ENCODE measurements around the gene ZBTB7B. TPM values are rescaled to one million over a fixed set of nuclear protein-coding genes. Genes with fewer than 3 reads are reported as not detected.

ZBTB7B gene
- total RNA-seq, 1 donor from 2014 or later: 29.9 TPM

DNA sequence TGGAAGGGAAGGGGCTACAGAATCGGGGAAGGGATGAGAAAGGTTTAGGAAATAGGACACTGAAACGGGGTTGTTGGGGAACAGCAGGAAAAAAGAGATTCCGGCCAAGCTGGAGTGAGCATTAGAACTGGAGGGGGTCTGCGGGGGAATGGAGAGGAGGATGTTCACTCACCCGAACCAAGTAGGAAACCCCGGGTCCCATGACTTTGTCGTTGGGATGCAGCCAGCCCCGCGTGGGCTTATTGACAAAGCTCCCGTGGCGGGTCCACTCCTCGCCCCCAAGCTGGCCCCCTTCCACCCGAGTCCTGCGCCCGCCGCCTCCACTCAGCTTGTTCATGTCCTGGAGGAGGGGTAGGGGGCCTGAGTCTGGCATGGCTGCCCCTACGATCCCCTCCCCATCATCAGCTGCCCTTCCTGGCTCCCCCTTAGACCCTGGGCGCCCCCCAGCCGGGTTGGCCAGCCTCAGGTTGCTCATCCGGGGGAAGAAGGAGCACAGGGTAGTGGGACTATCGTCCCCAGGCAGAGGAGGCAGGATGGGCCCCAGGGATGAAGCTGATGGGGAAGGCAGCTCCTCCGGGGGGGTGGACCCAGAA, 32.6 kb upstream of the ZBTB7B start:
- Mint-ChIP-seq H3K27me3 (no peaks in the 10 kb centered on the region), H3K9me3 (ENCODE audit: low read depth) (no peaks in the 10 kb centered on the region), H3K27ac (no peak overlapping the region), H3K4me3 (ENCODE audit: low read depth) (peak overlapping the region; percentile 55), H3K36me3 (ENCODE audit: insufficient read depth) (peaks cover 4% of the 10 kb centered on the region), H3K4me1 (ENCODE audit: low read depth) (peaks cover 26% of the 10 kb centered on the region)
- TF ChIP-seq, protein P1, sequence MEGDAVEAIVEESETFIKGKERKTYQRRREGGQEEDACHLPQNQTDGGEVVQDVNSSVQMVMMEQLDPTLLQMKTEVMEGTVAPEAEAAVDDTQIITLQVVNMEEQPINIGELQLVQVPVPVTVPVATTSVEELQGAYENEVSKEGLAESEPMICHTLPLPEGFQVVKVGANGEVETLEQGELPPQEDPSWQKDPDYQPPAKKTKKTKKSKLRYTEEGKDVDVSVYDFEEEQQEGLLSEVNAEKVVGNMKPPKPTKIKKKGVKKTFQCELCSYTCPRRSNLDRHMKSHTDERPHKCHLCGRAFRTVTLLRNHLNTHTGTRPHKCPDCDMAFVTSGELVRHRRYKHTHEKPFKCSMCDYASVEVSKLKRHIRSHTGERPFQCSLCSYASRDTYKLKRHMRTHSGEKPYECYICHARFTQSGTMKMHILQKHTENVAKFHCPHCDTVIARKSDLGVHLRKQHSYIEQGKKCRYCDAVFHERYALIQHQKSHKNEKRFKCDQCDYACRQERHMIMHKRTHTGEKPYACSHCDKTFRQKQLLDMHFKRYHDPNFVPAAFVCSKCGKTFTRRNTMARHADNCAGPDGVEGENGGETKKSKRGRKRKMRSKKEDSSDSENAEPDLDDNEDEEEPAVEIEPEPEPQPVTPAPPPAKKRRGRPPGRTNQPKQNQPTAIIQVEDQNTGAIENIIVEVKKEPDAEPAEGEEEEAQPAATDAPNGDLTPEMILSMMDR (IDR thresholded peaks at IDR 0.05; ENCODE audit: unreplicated experiment): no peak
- no peak for DNase-seq (ENCODE audit: low spot score, unreplicated experiment)

DNA sequence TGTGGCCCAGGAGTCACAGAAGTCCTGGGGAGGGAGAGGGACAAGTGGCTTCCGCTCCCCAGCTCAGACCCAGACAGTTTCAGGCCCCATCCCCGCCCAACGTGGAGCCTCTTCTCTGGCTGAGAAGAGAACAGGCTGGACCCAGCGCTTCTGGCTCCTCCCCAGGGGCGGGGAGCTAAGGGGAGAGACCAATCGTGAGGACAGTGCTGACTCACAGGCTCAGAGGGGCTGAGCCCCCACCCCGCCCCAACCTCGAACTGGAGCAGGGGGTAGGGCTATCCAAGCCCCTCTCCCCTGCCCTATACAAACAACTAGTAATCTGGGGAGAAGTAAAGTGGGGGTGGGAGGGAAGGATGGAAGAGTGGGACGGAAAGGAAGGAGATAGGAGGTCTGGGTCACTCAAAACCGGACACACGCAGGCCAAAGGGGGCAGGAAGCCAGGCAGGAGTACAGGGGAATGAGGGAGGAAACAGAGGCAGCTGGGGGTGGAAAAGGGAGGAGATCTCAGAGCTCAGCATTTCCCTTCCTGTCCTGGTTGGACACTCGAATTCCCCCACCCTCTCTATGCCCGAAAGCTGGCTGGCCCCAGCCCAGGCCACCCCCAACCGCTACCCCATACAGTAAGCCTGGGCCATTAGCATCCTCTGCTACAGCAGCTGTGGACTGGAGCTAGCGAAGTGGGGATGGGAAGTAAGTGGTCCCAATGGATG, 31.8 kb upstream of the ZBTB7B start, which contains the start of gene SHC1:
TSS of gene SHC1 (minus strand) at position 117 of the 710 bp plus-strand sequence. CDS start 221 bp downstream, outside the sequence.
- Mint-ChIP-seq H3K4me3 (ENCODE audit: low read depth) (peak within 1 kb of the TSS; percentile 74), H3K27ac (peak within 1 kb of the TSS; percentile 98), H3K9me3 (ENCODE audit: low read depth) (no peaks in the 10 kb centered on the region), H3K4me1 (ENCODE audit: low read depth) (peaks cover 26% of the 10 kb centered on the region), H3K36me3 (ENCODE audit: insufficient read depth) (peaks cover 2% of the 10 kb centered on the region), H3K27me3 (no peaks in the 10 kb centered on the region)
- peak; percentile 57 for DNase-seq (ENCODE audit: low spot score, unreplicated experiment)
- TF ChIP-seq, protein P1 (IDR thresholded peaks at IDR 0.05; ENCODE audit: unreplicated experiment): no peak

DNA sequence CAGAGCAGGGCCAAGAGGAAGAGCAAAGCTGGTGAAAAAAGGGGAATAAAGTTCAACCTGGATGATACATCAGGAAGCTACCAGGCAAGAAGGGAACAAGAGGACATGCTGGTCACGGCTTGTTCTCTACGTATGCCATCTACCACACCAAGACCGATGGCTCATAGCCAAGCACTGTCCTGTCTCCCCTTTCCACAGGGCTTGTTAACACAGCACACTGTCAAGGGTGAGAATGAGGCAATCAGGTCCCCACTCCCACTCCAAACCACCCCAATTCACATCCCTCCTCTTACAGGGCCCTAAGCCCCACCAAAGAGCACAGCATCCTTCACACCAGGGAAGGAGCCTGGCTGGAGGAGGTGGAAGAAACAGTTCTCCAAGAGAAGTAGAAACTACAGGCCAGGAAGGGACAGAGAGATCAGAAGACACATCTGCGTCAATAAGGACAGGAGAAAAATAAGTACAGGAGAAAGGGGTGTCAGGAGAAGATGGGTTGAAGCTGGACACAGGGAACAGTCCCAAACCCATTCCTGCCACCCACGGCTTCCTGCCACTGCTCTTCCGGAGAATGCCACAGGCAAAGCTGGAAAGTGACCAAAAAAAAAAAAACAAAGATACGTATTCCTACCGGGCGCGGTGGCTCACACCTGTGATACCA, 31.1 kb upstream of the ZBTB7B start:
- H3K4me3 Mint-ChIP-seq (ENCODE audit: low read depth): peak overlapping the region; percentile 74
- peaks cover 2% of the 10 kb centered on the region for H3K36me3 Mint-ChIP-seq (ENCODE audit: insufficient read depth)
- TF ChIP-seq, protein P1 (IDR thresholded peaks at IDR 0.05; ENCODE audit: unreplicated experiment): no peak
- no peaks in the 10 kb centered on the region for H3K9me3 Mint-ChIP-seq (ENCODE audit: low read depth)
- peak overlapping the region; percentile 98 for H3K27ac Mint-ChIP-seq
- no peaks in the 10 kb centered on the region for H3K27me3 Mint-ChIP-seq
- H3K4me1 Mint-ChIP-seq (ENCODE audit: low read depth): peaks cover 29% of the 10 kb centered on the region
- DNase-seq (ENCODE audit: low spot score, unreplicated experiment): no peak

DNA sequence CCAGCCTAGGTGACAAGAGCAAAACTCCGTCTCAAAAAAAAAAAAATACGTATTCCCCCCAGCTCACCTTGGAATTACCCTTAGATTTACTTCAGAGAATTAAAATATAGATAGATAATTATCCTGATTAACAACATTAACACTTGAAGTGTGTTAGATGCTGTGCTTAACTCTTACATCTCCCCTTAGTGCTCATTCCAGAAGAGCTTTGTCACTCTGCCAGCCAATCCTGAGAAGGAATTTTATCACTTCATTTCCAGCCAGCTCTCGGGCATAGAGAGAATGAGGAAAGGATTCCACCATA, 30.4 kb upstream of the ZBTB7B start:
- Mint-ChIP-seq H3K4me1 (ENCODE audit: low read depth) (peaks cover 32% of the 10 kb centered on the region), H3K27ac (no peak overlapping the region), H3K4me3 (ENCODE audit: low read depth) (no peak overlapping the region), H3K36me3 (ENCODE audit: insufficient read depth) (peaks cover 2% of the 10 kb centered on the region), H3K9me3 (ENCODE audit: low read depth) (no peaks in the 10 kb centered on the region), H3K27me3 (no peaks in the 10 kb centered on the region)
- TF ChIP-seq, protein P1 (IDR thresholded peaks at IDR 0.05; ENCODE audit: unreplicated experiment): no peak
- no peak for DNase-seq (ENCODE audit: low spot score, unreplicated experiment)

DNA sequence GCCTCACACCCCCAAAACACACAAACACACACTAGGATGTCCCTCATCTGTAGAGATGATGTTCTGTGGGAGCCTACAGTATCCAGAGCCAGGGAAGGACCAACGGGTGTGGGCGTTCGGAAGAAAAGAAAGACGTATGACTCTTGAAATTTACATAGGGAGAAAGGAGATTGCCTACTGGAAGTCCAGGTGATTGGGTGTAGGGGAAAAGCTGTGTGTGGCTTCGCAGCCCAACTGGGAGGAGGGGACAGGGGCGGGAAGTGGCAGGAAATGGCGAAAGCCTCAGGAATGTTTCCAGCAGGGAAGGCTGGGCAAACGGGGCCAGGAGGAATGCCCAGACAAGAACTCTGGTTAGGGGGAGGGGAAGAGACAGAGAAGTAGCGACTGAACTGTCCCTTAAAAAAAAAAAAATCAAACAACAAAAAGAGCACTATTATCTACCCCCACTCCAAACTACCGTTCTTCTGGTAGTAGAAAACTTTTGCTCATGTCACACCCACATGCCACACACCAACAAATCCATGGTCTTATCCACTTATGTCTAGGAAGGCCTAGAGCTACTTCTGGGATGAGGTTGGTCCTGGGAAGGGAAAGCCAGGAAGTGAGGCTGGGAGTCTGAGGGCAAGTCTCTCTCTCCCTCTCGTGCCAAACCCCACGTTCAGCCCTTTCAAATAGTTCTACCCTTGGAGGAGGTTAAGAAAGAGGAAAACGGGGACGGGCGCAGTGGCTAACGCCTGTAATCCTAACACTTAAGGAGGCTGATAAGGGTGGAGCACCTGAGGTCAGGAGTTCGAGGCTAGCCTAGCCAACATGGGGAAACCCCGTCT, 29.9 kb upstream of the ZBTB7B start:
- H3K4me1 Mint-ChIP-seq (ENCODE audit: low read depth): peaks cover 32% of the 10 kb centered on the region
- H3K27ac Mint-ChIP-seq: no peak overlapping the region
- no peak for DNase-seq (ENCODE audit: low spot score, unreplicated experiment)
- H3K36me3 Mint-ChIP-seq (ENCODE audit: insufficient read depth): peaks cover 2% of the 10 kb centered on the region
- H3K27me3 Mint-ChIP-seq: no peaks in the 10 kb centered on the region
- H3K4me3 Mint-ChIP-seq (ENCODE audit: low read depth): no peak overlapping the region
- TF ChIP-seq, protein P1 (IDR thresholded peaks at IDR 0.05; ENCODE audit: unreplicated experiment): no peak
- H3K9me3 Mint-ChIP-seq (ENCODE audit: low read depth): no peaks in the 10 kb centered on the region
